Activated CD8-positive, alpha-beta memory T cell treated with anti-CD3 and anti-CD28 coated beads for 1 hour (primary cell): ENCODE results near the gene SPRR2F.

ENCODE experiments used
- DNase-seq, 2 donors: peaks; one replicate each; pipeline ENCODE4 v3.0.0-alpha.2; 2020; ENCODE audit warnings: low read depth in 1 of 2; ENCODE audit errors: extremely low read depth in 1 of 2

Gene SPRR2F

DNA sequence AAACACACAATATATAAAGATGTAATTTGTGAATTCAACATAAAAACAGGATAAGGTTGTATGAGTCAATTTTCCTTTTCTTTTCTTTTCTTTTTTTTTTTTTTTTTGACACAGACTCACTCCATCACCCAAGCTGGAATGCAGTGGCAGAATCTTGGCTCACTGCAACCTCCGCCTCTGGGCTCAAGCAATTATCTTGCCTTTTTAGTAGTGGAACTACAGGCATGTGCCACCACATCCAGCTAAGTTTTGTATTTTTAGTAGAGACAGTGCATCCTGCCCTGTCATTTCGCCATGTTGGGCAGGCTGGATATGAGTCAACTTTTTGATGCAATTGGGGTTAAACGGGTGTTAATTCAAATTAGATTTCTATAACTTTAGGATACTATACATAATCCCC lies 31.6 kb downstream of the SPRR2F start:
- no peak for DNase-seq

GRCh38 chr1:153072806-153073726 lies 40.2 kb downstream of the SPRR2F start:
- DNase-seq = no peak

DNA sequence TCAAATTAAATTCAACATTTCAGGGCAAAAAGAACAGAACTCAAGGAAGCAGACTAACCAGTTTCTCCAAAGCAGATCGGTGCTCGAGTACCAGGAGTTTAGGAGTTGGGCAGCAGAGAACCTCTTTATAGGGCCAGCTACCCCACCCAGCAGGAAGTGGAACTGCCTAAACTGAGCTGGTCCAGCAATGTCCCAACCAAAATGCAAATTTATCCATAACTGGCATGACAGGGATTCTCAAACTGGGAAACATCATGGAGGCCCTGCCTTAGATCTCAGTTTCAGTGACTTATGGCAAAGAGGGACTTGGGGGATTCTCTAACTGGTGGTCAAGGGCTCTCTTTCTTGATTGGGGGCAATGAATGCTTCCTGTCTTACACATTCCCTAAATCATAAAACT lies 41.8 kb downstream of the SPRR2F start, which contains the start of gene SPRR2B:
TSS of gene SPRR2B (minus strand) at position 101 of the 400 bp plus-strand sequence. CDS start 772 bp downstream, outside the sequence.
- no peak for DNase-seq

DNA sequence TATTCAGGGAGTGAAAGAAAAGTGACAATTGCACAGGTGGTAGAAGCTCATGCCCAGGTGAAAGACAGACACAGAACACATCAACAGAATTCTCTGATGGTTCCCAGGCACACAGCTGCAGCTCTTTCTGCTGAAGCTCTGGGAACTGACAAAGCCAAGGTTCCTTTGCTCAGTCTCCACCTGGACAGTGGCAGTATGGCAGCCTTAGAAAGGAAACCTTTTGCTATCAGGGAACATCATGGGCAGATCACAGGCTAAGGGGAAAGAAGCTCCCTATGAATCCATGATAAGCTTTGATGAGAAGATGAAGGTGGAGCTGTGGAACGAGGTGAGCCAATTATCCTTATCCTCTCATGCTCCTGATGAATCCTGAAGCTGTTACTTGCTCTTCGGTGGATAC lies 43.1 kb downstream of the SPRR2F start:
- DNase-seq = no peak
